ENCODE results near the gene RALGAPB. TPM values are rescaled to one million over a fixed set of nuclear protein-coding genes. Genes with fewer than 3 reads are reported as not detected.

RALGAPB gene
- total and polyA plus RNA-seq, 2 experiments from 2014 or later, result 10.2 to 40.4 TPM

DNA sequence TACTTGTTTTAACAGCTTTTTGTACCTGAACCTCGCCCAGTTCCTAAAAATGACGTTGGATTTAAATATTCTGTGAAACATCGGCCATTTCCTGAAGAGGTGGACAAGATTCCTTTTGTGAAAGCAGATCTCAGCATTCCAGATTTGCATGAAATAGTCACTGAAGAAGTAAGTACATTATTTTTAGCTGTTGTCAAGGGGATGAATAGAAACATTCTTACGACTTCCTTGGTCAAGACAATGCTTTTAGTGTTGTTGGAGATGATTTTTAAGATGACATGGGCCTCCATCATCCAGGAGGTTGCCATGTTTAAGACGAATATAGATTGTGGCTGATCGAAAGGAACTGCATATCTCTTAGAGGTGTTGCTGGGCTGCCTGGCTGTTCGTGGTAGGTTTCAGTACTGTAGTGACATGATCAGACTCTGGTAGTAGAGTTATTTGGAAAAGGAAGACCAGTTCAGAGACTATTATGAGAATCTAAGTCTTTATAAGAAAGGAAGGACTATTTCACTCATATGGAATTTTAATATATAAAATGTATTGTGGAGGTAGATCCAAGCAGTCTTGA is 78.5 kb downstream of the RALGAPB start:
- H3K27ac Mint-ChIP-seq, result no peak overlapping the region
- Histone ChIP-seq H4K20me1 (replicated peaks; ENCODE audit: insufficient read depth) (peaks cover 13% of the 10 kb centered on the region), H3K27me3 (ENCODE audit: insufficient read depth) (no peaks in the 10 kb centered on the region), H3K4me3 (no peak overlapping the region), H3K36me3 (ENCODE audit: insufficient read depth) (peaks cover 35% of the 10 kb centered on the region), H2AFZ (no peak overlapping the region), H3K79me2 (replicated peaks; ENCODE audit: insufficient read depth) (no peaks in the 10 kb centered on the region), H3F3A (replicated peaks; ENCODE audit: low read depth) (no peaks in the 10 kb centered on the region), H3K4me2 (no peak overlapping the region), H3K9me2 (ENCODE audit: insufficient read depth) (no peaks in the 10 kb centered on the region), H3K27ac (ENCODE audit: low read depth) (no peak overlapping the region), H3K4me1 (ENCODE audit: insufficient read depth) (no peaks in the 10 kb centered on the region)
- no peak for DNase-seq (ENCODE audit: low spot score)
- no peak for ATAC-seq
- no peaks in the 10 kb centered on the region for H3K4me1 Mint-ChIP-seq
- TF ChIP-seq NANOG (IDR thresholded peaks at IDR 0.05; ENCODE audit: borderline replicate concordance) (no peak), ZNF331 (CRISPR knock-in tag; IDR thresholded peaks at IDR 0.05; ENCODE audit: low read depth) (no peak), STAT1 (IDR thresholded peaks at IDR 0.05; ENCODE audit: unreplicated experiment) (no peak), EZH2 (IDR thresholded peaks at IDR 0.05; ENCODE audit: low read depth, unreplicated experiment) (no peak)
- TF ChIP-seq, protein P1, sequence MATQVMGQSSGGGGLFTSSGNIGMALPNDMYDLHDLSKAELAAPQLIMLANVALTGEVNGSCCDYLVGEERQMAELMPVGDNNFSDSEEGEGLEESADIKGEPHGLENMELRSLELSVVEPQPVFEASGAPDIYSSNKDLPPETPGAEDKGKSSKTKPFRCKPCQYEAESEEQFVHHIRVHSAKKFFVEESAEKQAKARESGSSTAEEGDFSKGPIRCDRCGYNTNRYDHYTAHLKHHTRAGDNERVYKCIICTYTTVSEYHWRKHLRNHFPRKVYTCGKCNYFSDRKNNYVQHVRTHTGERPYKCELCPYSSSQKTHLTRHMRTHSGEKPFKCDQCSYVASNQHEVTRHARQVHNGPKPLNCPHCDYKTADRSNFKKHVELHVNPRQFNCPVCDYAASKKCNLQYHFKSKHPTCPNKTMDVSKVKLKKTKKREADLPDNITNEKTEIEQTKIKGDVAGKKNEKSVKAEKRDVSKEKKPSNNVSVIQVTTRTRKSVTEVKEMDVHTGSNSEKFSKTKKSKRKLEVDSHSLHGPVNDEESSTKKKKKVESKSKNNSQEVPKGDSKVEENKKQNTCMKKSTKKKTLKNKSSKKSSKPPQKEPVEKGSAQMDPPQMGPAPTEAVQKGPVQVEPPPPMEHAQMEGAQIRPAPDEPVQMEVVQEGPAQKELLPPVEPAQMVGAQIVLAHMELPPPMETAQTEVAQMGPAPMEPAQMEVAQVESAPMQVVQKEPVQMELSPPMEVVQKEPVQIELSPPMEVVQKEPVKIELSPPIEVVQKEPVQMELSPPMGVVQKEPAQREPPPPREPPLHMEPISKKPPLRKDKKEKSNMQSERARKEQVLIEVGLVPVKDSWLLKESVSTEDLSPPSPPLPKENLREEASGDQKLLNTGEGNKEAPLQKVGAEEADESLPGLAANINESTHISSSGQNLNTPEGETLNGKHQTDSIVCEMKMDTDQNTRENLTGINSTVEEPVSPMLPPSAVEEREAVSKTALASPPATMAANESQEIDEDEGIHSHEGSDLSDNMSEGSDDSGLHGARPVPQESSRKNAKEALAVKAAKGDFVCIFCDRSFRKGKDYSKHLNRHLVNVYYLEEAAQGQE (IDR thresholded peaks at IDR 0.05; ENCODE audit: unreplicated experiment), result no peak
- TF ChIP-seq, protein P2, sequence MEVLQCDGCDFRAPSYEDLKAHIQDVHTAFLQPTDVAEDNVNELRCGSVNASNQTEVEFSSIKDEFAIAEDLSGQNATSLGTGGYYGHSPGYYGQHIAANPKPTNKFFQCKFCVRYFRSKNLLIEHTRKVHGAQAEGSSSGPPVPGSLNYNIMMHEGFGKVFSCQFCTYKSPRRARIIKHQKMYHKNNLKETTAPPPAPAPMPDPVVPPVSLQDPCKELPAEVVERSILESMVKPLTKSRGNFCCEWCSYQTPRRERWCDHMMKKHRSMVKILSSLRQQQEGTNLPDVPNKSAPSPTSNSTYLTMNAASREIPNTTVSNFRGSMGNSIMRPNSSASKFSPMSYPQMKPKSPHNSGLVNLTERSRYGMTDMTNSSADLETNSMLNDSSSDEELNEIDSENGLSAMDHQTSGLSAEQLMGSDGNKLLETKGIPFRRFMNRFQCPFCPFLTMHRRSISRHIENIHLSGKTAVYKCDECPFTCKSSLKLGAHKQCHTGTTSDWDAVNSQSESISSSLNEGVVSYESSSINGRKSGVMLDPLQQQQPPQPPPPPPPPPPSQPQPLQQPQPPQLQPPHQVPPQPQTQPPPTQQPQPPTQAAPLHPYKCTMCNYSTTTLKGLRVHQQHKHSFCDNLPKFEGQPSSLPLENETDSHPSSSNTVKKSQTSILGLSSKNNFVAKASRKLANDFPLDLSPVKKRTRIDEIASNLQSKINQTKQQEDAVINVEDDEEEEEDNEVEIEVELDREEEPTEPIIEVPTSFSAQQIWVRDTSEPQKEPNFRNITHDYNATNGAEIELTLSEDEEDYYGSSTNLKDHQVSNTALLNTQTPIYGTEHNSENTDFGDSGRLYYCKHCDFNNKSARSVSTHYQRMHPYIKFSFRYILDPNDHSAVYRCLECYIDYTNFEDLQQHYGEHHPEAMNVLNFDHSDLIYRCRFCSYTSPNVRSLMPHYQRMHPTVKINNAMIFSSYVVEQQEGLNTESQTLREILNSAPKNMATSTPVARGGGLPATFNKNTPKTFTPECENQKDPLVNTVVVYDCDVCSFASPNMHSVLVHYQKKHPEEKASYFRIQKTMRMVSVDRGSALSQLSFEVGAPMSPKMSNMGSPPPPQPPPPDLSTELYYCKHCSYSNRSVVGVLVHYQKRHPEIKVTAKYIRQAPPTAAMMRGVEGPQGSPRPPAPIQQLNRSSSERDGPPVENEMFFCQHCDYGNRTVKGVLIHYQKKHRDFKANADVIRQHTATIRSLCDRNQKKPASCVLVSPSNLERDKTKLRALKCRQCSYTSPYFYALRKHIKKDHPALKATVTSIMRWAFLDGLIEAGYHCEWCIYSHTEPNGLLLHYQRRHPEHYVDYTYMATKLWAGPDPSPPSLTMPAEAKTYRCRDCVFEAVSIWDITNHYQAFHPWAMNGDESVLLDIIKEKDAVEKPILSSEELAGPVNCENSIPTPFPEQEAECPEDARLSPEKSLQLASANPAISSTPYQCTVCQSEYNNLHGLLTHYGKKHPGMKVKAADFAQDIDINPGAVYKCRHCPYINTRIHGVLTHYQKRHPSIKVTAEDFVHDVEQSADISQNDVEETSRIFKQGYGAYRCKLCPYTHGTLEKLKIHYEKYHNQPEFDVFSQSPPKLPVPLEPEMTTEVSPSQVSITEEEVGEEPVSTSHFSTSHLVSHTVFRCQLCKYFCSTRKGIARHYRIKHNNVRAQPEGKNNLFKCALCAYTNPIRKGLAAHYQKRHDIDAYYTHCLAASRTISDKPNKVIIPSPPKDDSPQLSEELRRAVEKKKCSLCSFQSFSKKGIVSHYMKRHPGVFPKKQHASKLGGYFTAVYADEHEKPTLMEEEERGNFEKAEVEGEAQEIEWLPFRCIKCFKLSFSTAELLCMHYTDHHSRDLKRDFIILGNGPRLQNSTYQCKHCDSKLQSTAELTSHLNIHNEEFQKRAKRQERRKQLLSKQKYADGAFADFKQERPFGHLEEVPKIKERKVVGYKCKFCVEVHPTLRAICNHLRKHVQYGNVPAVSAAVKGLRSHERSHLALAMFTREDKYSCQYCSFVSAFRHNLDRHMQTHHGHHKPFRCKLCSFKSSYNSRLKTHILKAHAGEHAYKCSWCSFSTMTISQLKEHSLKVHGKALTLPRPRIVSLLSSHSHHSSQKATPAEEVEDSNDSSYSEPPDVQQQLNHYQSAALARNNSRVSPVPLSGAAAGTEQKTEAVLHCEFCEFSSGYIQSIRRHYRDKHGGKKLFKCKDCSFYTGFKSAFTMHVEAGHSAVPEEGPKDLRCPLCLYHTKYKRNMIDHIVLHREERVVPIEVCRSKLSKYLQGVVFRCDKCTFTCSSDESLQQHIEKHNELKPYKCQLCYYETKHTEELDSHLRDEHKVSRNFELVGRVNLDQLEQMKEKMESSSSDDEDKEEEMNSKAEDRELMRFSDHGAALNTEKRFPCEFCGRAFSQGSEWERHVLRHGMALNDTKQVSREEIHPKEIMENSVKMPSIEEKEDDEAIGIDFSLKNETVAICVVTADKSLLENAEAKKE (CRISPR knock-in tag; IDR thresholded peaks at IDR 0.05), result no peak
- TF ChIP-seq, protein P3, sequence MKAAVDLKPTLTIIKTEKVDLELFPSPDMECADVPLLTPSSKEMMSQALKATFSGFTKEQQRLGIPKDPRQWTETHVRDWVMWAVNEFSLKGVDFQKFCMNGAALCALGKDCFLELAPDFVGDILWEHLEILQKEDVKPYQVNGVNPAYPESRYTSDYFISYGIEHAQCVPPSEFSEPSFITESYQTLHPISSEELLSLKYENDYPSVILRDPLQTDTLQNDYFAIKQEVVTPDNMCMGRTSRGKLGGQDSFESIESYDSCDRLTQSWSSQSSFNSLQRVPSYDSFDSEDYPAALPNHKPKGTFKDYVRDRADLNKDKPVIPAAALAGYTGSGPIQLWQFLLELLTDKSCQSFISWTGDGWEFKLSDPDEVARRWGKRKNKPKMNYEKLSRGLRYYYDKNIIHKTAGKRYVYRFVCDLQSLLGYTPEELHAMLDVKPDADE (IDR thresholded peaks at IDR 0.05), result no peak
- H3K36me3 Mint-ChIP-seq (ENCODE audit: low read depth), result peaks cover 25% of the 10 kb centered on the region
- no peak overlapping the region for H3K4me3 Mint-ChIP-seq
- H3K27me3 Mint-ChIP-seq (ENCODE audit: insufficient read depth, low read depth, poor library complexity), result no peaks in the 10 kb centered on the region
- no peaks in the 10 kb centered on the region for H3K9me3 Mint-ChIP-seq

All from GM23338 (cell line).